ENCODE data around the gene PTPRR. TPM values are rescaled to one million over a fixed set of nuclear protein-coding genes. Genes with fewer than 3 reads are reported as not detected.

The PTPRR gene
- total and polyA plus RNA-seq, 2 donors (not counting 1 experiment from before 2014, with no cell fraction given), result not detected

GRCh38 chr12:70960484-70960883, 39.9 kb upstream of the PTPRR start:
- 20% methylated on average over 1 of the region's 1 CpG for WGBS (ENCODE audit: insufficient coverage)
- Mint-ChIP-seq H3K27me3 (no peaks in the 10 kb centered on the region), H3K4me3 (no peak overlapping the region), H3K9me3 (ENCODE audit: insufficient read depth) (no peaks in the 10 kb centered on the region), H3K27ac (no peak overlapping the region), H3K4me1 (no peaks in the 10 kb centered on the region)
- intact Hi-C loops (cut with micrococcal nuclease), result no loop called here
- DNase-seq (no peak), ATAC-seq (ENCODE audit: low read depth) (no peak)
- H3K4me2 ChIP-seq (replicated peaks; ENCODE audit: low read depth, low read length, poor library complexity, severe bottlenecking), result no peak overlapping the region
- TF ChIP-seq, protein P1, sequence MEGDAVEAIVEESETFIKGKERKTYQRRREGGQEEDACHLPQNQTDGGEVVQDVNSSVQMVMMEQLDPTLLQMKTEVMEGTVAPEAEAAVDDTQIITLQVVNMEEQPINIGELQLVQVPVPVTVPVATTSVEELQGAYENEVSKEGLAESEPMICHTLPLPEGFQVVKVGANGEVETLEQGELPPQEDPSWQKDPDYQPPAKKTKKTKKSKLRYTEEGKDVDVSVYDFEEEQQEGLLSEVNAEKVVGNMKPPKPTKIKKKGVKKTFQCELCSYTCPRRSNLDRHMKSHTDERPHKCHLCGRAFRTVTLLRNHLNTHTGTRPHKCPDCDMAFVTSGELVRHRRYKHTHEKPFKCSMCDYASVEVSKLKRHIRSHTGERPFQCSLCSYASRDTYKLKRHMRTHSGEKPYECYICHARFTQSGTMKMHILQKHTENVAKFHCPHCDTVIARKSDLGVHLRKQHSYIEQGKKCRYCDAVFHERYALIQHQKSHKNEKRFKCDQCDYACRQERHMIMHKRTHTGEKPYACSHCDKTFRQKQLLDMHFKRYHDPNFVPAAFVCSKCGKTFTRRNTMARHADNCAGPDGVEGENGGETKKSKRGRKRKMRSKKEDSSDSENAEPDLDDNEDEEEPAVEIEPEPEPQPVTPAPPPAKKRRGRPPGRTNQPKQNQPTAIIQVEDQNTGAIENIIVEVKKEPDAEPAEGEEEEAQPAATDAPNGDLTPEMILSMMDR (IDR thresholded peaks at IDR 0.05), result no peak
- no peak for TF ChIP-seq EZH2 (IDR thresholded peaks at IDR 0.05; ENCODE audit: borderline replicate concordance, insufficient read depth, low read depth, low read length, poor library complexity, severe bottlenecking)
- CTCF ChIA-PET, result no interaction called here
- H3K27ac ChIP-seq (ENCODE audit: low read length in 2 of 2), result no peak overlapping the region
- H3K79me2 ChIP-seq (ENCODE audit: control insufficient read depth, insufficient read depth, low read length), result no peaks in the 10 kb centered on the region
- H3K9ac ChIP-seq (ENCODE audit: low read length), result no peak overlapping the region
- H4K20me1 ChIP-seq (ENCODE audit: control insufficient read depth, insufficient read depth, low read length, poor library complexity, severe bottlenecking), result no peaks in the 10 kb centered on the region
- no peaks in the 10 kb centered on the region for H3K36me3 ChIP-seq (replicated peaks in 1 of 2; ENCODE audit: control extremely low read depth in 1 of 2, control insufficient read depth in 1 of 2, extremely low read depth in 1 of 2, insufficient read depth in 2 of 2, low read length in 1 of 2)
- POLR2A ChIA-PET, result no interaction called here
- no peaks in the 10 kb centered on the region for H3K4me1 ChIP-seq (ENCODE audit: control insufficient read depth in 2 of 2, insufficient read depth in 2 of 2, low read length in 2 of 2)
- no peaks in the 10 kb centered on the region for H3K27me3 ChIP-seq (replicated peaks in 1 of 4; ENCODE audit: control extremely low read depth in 1 of 4, control insufficient read depth in 3 of 4, insufficient read depth in 4 of 4, low read length in 3 of 4)
- H3K9me3 ChIP-seq (ENCODE audit: control extremely low read depth in 1 of 3, control insufficient read depth in 2 of 3, insufficient read depth in 1 of 3, low read length in 2 of 3), result no peaks in the 10 kb centered on the region
- no peak overlapping the region for H3K4me3 ChIP-seq (ENCODE audit: control extremely low read depth in 1 of 5, extremely low read depth in 1 of 5, insufficient read depth in 1 of 5, low read depth in 2 of 5, low read length in 4 of 5)
- H2AFZ ChIP-seq (ENCODE audit: insufficient read depth, low read depth, low read length, poor library complexity, severe bottlenecking), result no peak overlapping the region

- Histone ChIP-seq H3K4me3 (ENCODE audit: control extremely low read depth in 1 of 5, extremely low read depth in 1 of 5, insufficient read depth in 1 of 5, low read depth in 2 of 5, low read length in 4 of 5) (no peak overlapping the region), H4K20me1 (ENCODE audit: control insufficient read depth, insufficient read depth, low read length, poor library complexity, severe bottlenecking) (no peaks in the 10 kb centered on the region), H3K4me2 (replicated peaks; ENCODE audit: low read depth, low read length, poor library complexity, severe bottlenecking) (no peak overlapping the region), H2AFZ (ENCODE audit: insufficient read depth, low read depth, low read length, poor library complexity, severe bottlenecking) (no peak overlapping the region), H3K36me3 (replicated peaks in 1 of 2; ENCODE audit: control extremely low read depth in 1 of 2, control insufficient read depth in 1 of 2, extremely low read depth in 1 of 2, insufficient read depth in 2 of 2, low read length in 1 of 2) (no peaks in the 10 kb centered on the region), H3K27me3 (replicated peaks in 1 of 4; ENCODE audit: control extremely low read depth in 1 of 4, control insufficient read depth in 3 of 4, insufficient read depth in 4 of 4, low read length in 3 of 4) (no peaks in the 10 kb centered on the region), H3K27ac (ENCODE audit: low read length in 2 of 2) (no peak overlapping the region), H3K4me1 (ENCODE audit: control insufficient read depth in 2 of 2, insufficient read depth in 2 of 2, low read length in 2 of 2) (no peaks in the 10 kb centered on the region), H3K9ac (ENCODE audit: low read length) (no peak overlapping the region), H3K79me2 (ENCODE audit: control insufficient read depth, insufficient read depth, low read length) (no peaks in the 10 kb centered on the region), H3K9me3 (ENCODE audit: control extremely low read depth in 1 of 3, control insufficient read depth in 2 of 3, insufficient read depth in 1 of 3, low read length in 2 of 3) (no peaks in the 10 kb centered on the region)
- no peaks in the 10 kb centered on the region for H3K9me3 Mint-ChIP-seq (ENCODE audit: insufficient read depth)
- ATAC-seq (ENCODE audit: low read depth), result no peak
- intact Hi-C loops (cut with micrococcal nuclease), result no loop called here
- H3K27ac Mint-ChIP-seq, result no peak overlapping the region
- H3K4me1 Mint-ChIP-seq, result no peaks in the 10 kb centered on the region
- DNase-seq, result no peak
- H3K27me3 Mint-ChIP-seq, result no peaks in the 10 kb centered on the region
- TF ChIP-seq, protein P1 (IDR thresholded peaks at IDR 0.05), result no peak
- TF ChIP-seq EZH2 (IDR thresholded peaks at IDR 0.05; ENCODE audit: borderline replicate concordance, insufficient read depth, low read depth, low read length, poor library complexity, severe bottlenecking), result no peak
- CTCF ChIA-PET, result no interaction called here
- H3K4me3 Mint-ChIP-seq, result no peak overlapping the region
- WGBS (ENCODE audit: insufficient coverage), result no CpG with 5 or more reads among the region's 1 CpG
- POLR2A ChIA-PET, result no interaction called here
Observed at GRCh38 chr12:70955415-70955814, 34.9 kb upstream of the PTPRR start.

Data from B cell (primary cell).